ENCODE results near the gene SLC44A4. TPM values are rescaled to one million over a fixed set of nuclear protein-coding genes. Genes with fewer than 3 reads are reported as not detected.

The SLC44A4 gene
- total and polyA plus RNA-seq, 9 of the 15 experiments (the other 6 are each of a cell fraction or from before 2014, with no cell fraction given): 7.9 to 18.6 (median 11.2) TPM

GRCh38 chr6:31901953-31902643 is 23.3 kb upstream of the SLC44A4 start, which contains the start of gene ZBTB12 (continued):
- TF ChIP-seq, protein P1, sequence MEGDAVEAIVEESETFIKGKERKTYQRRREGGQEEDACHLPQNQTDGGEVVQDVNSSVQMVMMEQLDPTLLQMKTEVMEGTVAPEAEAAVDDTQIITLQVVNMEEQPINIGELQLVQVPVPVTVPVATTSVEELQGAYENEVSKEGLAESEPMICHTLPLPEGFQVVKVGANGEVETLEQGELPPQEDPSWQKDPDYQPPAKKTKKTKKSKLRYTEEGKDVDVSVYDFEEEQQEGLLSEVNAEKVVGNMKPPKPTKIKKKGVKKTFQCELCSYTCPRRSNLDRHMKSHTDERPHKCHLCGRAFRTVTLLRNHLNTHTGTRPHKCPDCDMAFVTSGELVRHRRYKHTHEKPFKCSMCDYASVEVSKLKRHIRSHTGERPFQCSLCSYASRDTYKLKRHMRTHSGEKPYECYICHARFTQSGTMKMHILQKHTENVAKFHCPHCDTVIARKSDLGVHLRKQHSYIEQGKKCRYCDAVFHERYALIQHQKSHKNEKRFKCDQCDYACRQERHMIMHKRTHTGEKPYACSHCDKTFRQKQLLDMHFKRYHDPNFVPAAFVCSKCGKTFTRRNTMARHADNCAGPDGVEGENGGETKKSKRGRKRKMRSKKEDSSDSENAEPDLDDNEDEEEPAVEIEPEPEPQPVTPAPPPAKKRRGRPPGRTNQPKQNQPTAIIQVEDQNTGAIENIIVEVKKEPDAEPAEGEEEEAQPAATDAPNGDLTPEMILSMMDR (IDR thresholded peaks at IDR 0.05 in 2 of 3, conservative IDR thresholded peaks at IDR 0.05 in 1 of 3; ENCODE audit: insufficient read depth in 2 of 3, low read depth in 1 of 3, low read length in 3 of 3): peak in 1 of 3 experiments; percentile 15; a peak in 1 of 6 replicates
- TF ChIP-seq JUN (IDR thresholded peaks at IDR 0.05; ENCODE audit: borderline replicate concordance, low read depth, low read length) (peak; percentile 20; the same call in 1 of the 2 replicates), JUN (CRISPR knock-in tag; IDR thresholded peaks at IDR 0.05; ENCODE audit: borderline replicate concordance) (peak; percentile 84; the same call in 1 of the 2 replicates), ATF4 (CRISPR knock-in tag; IDR thresholded peaks at IDR 0.05) (peak; percentile 41; the same call in 1 of the 2 replicates), ZNF584 (CRISPR knock-in tag; IDR thresholded peaks at IDR 0.05; ENCODE audit: low read depth) (no peak), ZNF644 (tag; IDR thresholded peaks at IDR 0.05; ENCODE audit: low read depth) (0 out of 2 replicates have a peak, but pooled peaks have one; percentile 22), CCNT2 (IDR thresholded peaks at IDR 0.05; ENCODE audit: borderline replicate concordance, extremely low read depth, insufficient read length, low read depth, low read length) (peak; percentile 97), POLR2A (conservative IDR thresholded peaks at IDR 0.05) (peak; percentile 72), RHOXF2B (CRISPR knock-in tag; conservative IDR thresholded peaks at IDR 0.05) (no peak), FOXM1 (IDR thresholded peaks at IDR 0.05; ENCODE audit: low read depth) (peak; percentile 33; the same call in 1 of the 2 replicates), FOXM1 (CRISPR knock-in tag; IDR thresholded peaks at IDR 0.05; ENCODE audit: low read depth) (peak; percentile 89), ATF6 (CRISPR knock-in tag; IDR thresholded peaks at IDR 0.05) (peak; percentile 36; the same call in 1 of the 2 replicates), RUNX1 (IDR thresholded peaks at IDR 0.05; ENCODE audit: low read depth) (peak; percentile 24; the same call in 1 of the 2 replicates), ZNF23 (CRISPR knock-in tag; IDR thresholded peaks at IDR 0.05) (no peak), MXI1 (IDR thresholded peaks at IDR 0.05; ENCODE audit: low read depth, low read length) (peak; percentile 60; the same call in 1 of the 2 replicates), CBX5 (IDR thresholded peaks at IDR 0.05; ENCODE audit: borderline replicate concordance, low read depth) (no peak), POLR2B (IDR thresholded peaks at IDR 0.05; ENCODE audit: low read depth, partially characterized antibody) (peak; percentile 22), NFXL1 (CRISPR knock-in tag; IDR thresholded peaks at IDR 0.05) (no peak), EP400 (IDR thresholded peaks at IDR 0.05) (peak; percentile 63; the same call in 1 of the 2 replicates)
- TF ChIP-seq, protein P2, sequence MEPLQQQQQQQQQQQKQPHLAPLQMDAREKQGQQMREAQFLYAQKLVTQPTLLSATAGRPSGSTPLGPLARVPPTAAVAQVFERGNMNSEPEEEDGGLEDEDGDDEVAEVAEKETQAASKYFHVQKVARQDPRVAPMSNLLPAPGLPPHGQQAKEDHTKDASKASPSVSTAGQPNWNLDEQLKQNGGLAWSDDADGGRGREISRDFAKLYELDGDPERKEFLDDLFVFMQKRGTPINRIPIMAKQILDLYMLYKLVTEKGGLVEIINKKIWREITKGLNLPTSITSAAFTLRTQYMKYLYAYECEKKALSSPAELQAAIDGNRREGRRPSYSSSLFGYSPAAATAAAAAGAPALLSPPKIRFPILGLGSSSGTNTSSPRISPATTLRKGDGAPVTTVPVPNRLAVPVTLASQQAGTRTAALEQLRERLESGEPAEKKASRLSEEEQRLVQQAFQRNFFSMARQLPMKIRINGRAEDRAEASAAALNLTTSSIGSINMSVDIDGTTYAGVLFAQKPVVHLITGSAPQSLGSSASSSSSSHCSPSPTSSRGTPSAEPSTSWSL (CRISPR knock-in tag; IDR thresholded peaks at IDR 0.05; ENCODE audit: borderline replicate concordance): 0 out of 2 replicates have a peak, but pooled peaks have one; percentile 85
